ENCODE measurements around the gene RAMP3.

- TF ChIP-seq EZH2 (IDR thresholded peaks at IDR 0.05; ENCODE audit: low read length, missing control alignments) (no peak), CTCF (conservative IDR thresholded peaks at IDR 0.05 in 1 of 2, IDR thresholded peaks at IDR 0.05 in 1 of 2; ENCODE audit: low read depth in 1 of 2, low read length in 2 of 2) (no peak)
Measured at GRCh38 chr7:45181286-45181960, 23.8 kb downstream of the RAMP3 start.

Data from fibroblast of lung (primary cell).